Parathyroid adenoma (tissue), 2 donors: ENCODE results near the gene PEX3.

Source experiments
- H2AFZ ChIP-seq: fragments of 300-600 bp; sonication (generic); one replicate; pipeline ENCODE4 v1.7.0; 2017; ENCODE audit warnings: antibody characterized with exemption, mild to moderate bottlenecking
- H3K27ac ChIP-seq: fragments of 300-600 bp; sonication (generic); one replicate; pipeline ENCODE4 v1.7.0; 2017
- H3K27me3 ChIP-seq: fragments of 300-600 bp; sonication (generic); one replicate; pipeline ENCODE4 v1.7.0; 2017; ENCODE audit warnings: low read length; ENCODE audit not compliant: control insufficient read depth, insufficient read depth
- H3K36me3 ChIP-seq: fragments of 300-600 bp; sonication (generic); one replicate; pipeline ENCODE4 v1.7.0; 2017; ENCODE audit warnings: low read length; ENCODE audit not compliant: control insufficient read depth, insufficient read depth
- H3K4me1 ChIP-seq: fragments of 300-600 bp; sonication (generic); one replicate; pipeline ENCODE4 v1.7.0; 2017; ENCODE audit warnings: control low read depth
- H3K4me2 ChIP-seq: fragments of 300-600 bp; sonication (generic); one replicate; pipeline ENCODE4 v1.7.0; 2017; ENCODE audit warnings: low read length
- H3K4me3 ChIP-seq: fragments of 300-600 bp; sonication (generic); one replicate; pipeline ENCODE4 v1.7.0; 2017; ENCODE audit warnings: low read depth, low read length
- H3K79me2 ChIP-seq: fragments of 300-600 bp; sonication (generic); one replicate; pipeline ENCODE4 v1.7.0; 2017; ENCODE audit warnings: control low read depth
- H3K9ac ChIP-seq: fragments of 300-600 bp; sonication (generic); one replicate; pipeline ENCODE4 v1.7.0; 2017; ENCODE audit warnings: mild to moderate bottlenecking
- H3K9me3 ChIP-seq: fragments of 300-600 bp; sonication (generic); one replicate; pipeline ENCODE4 v1.7.0; 2017; ENCODE audit warnings: low read length; ENCODE audit not compliant: control insufficient read depth
- TF ChIP-seq, protein P1 (sequence below): fragments of 300-600 bp; sonication (generic); IDR thresholded peaks from one replicate; pipeline ENCODE4 v1.7.0; 2017; ENCODE audit warnings: antibody characterized with exemption, mild to moderate bottlenecking
- donor health status: primary hyperparathyroidism.

PEX3 gene

DNA sequence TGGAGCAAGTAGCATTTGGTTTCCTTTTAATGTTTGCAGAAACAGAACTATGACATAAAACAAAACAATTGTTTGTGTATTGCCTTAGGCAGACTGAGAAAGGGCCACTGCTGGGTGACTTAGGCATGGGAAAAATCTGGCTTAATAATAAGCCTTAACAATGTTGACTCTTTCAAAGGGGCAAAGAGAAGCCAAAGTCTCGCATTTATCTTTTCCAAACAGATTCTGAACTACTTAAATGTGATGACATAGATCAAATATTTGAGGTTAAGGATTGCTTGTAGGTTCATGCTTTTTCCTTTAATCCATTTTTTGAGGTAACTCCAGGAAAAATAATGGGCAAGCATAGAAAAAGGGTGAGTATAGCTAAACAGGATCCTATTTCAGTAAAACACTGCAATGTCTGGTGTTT, 39.7 kb upstream of the PEX3 start:
- no peak overlapping the region for H3K9ac ChIP-seq
- no peaks in the 10 kb centered on the region for H3K79me2 ChIP-seq
- H3K4me2 ChIP-seq: no peak overlapping the region
- no peaks in the 10 kb centered on the region for H3K9me3 ChIP-seq
- TF ChIP-seq, protein P1, sequence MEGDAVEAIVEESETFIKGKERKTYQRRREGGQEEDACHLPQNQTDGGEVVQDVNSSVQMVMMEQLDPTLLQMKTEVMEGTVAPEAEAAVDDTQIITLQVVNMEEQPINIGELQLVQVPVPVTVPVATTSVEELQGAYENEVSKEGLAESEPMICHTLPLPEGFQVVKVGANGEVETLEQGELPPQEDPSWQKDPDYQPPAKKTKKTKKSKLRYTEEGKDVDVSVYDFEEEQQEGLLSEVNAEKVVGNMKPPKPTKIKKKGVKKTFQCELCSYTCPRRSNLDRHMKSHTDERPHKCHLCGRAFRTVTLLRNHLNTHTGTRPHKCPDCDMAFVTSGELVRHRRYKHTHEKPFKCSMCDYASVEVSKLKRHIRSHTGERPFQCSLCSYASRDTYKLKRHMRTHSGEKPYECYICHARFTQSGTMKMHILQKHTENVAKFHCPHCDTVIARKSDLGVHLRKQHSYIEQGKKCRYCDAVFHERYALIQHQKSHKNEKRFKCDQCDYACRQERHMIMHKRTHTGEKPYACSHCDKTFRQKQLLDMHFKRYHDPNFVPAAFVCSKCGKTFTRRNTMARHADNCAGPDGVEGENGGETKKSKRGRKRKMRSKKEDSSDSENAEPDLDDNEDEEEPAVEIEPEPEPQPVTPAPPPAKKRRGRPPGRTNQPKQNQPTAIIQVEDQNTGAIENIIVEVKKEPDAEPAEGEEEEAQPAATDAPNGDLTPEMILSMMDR: no peak
- H3K27ac ChIP-seq: no peak overlapping the region
- H3K27me3 ChIP-seq: no peaks in the 10 kb centered on the region
- H3K4me3 ChIP-seq: no peak overlapping the region
- H3K4me1 ChIP-seq: no peaks in the 10 kb centered on the region
- H3K36me3 ChIP-seq: no peaks in the 10 kb centered on the region
- H2AFZ ChIP-seq: no peak overlapping the region

DNA sequence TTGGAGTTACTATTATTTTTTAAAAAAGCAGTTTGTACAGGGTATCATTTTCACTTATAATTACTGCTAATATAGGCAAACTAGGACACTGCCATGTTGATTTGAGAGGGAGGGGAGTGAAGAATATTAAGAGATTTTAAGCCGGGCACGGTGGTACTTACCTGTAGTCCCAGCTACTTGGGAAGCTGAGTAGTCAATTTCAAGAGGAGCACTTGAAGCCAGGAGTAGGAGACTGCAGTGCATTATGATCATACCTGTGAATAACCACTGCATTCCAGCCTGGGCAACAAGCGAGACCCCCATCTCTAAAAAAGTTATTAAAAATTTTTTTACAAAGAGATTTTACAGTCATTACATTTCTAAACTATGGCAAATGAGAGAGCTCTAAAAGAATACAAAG, 35.8 kb upstream of the PEX3 start:
- TF ChIP-seq, protein P1: no peak
- H3K79me2 ChIP-seq: no peaks in the 10 kb centered on the region
- no peak overlapping the region for H3K4me2 ChIP-seq
- no peaks in the 10 kb centered on the region for H3K9me3 ChIP-seq
- no peaks in the 10 kb centered on the region for H3K36me3 ChIP-seq
- H3K4me1 ChIP-seq: no peaks in the 10 kb centered on the region
- H2AFZ ChIP-seq: no peak overlapping the region
- no peak overlapping the region for H3K4me3 ChIP-seq
- no peak overlapping the region for H3K27ac ChIP-seq
- no peaks in the 10 kb centered on the region for H3K27me3 ChIP-seq
- H3K9ac ChIP-seq: no peak overlapping the region

DNA sequence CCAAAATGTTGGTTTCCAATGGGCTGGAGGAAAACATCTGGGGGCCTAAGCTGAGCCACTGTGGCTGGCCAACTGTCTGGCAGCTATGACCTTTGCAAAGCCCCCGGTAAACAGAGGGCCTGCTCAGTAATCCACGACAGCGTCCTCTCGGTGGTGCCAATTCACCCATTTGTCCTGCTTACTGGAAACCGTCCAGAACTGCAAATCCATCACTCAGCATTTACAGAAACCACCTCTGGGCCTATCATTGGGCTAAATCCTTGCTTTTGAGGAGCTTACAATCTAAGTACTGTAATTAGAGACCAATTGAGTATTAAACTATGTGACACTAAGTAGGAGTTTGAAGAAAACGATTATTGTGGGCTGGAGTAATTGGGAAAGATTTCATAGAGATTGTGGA, 31.1 kb upstream of the PEX3 start:
- Histone ChIP-seq H3K27ac (no peak overlapping the region), H3K4me2 (no peak overlapping the region), H3K4me3 (no peak overlapping the region), H3K27me3 (no peaks in the 10 kb centered on the region), H3K79me2 (no peaks in the 10 kb centered on the region), H3K9me3 (no peaks in the 10 kb centered on the region), H3K4me1 (no peaks in the 10 kb centered on the region), H3K9ac (no peak overlapping the region), H2AFZ (no peak overlapping the region), H3K36me3 (no peaks in the 10 kb centered on the region)
- TF ChIP-seq, protein P1: no peak

DNA sequence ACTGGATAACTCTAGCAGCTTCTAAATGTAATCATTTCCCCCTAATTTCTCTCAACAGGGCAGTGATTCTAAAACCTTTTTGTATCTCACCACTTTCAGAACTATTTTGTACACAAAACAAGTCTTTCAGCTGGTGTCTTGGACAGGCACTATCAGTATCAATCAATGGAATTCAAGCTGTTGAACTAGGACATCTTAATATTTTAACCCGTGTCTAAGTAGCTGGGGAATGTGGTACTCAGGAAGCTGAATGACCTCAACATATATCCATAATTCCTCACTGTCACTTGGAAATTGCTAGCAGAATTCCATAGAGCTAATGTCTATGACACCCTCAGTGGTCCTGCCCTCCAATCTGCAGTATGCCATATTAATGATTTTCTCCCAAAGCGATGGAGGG, 24.6 kb upstream of the PEX3 start:
- Histone ChIP-seq H2AFZ (no peak overlapping the region), H3K79me2 (no peaks in the 10 kb centered on the region), H3K27me3 (no peaks in the 10 kb centered on the region), H3K9me3 (no peaks in the 10 kb centered on the region), H3K4me2 (no peak overlapping the region), H3K9ac (no peak overlapping the region), H3K4me3 (no peak overlapping the region), H3K36me3 (no peaks in the 10 kb centered on the region), H3K4me1 (no peaks in the 10 kb centered on the region), H3K27ac (no peak overlapping the region)
- TF ChIP-seq, protein P1: no peak

DNA sequence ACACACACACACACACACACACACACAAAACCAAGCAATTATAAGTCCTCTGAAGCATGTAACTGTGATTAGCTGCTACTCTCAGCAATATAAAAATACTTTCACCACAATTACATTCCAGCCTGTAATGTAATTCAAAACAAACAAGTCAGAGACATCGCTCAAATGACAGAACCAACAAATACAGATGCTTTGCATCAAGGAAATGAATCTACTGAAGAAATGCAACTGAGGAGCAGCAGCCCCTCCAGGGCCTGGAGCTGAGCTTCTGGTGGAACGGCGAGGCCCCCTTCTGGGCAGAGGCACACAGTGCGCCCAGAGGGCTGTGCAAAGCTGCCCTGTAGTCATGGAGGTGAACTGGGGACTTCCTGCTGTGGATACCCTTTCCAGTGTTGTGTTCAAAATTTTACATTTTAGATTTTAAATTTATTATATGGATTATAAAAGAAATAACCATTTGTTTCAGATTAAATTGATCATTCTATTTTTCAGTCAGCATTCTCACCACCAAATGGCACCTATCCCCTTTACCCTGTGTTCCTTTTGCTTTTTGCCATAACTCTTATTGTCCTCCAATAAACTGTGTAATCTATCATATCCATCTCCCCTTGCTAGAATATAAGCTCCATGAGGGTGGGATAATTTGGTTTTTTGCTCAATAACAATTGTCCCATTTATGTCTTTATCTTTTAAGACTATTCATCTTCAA, 23.3 kb upstream of the PEX3 start:
- Histone ChIP-seq H3K79me2 (no peaks in the 10 kb centered on the region), H3K27me3 (no peaks in the 10 kb centered on the region), H3K9me3 (no peaks in the 10 kb centered on the region), H3K4me3 (no peak overlapping the region), H3K4me2 (no peak overlapping the region), H3K4me1 (no peaks in the 10 kb centered on the region), H3K9ac (no peak overlapping the region), H3K36me3 (no peaks in the 10 kb centered on the region), H3K27ac (no peak overlapping the region), H2AFZ (no peak overlapping the region)
- TF ChIP-seq, protein P1: peak; percentile 59
